ENCODE data around the gene RPP25.

Gene RPP25

DNA sequence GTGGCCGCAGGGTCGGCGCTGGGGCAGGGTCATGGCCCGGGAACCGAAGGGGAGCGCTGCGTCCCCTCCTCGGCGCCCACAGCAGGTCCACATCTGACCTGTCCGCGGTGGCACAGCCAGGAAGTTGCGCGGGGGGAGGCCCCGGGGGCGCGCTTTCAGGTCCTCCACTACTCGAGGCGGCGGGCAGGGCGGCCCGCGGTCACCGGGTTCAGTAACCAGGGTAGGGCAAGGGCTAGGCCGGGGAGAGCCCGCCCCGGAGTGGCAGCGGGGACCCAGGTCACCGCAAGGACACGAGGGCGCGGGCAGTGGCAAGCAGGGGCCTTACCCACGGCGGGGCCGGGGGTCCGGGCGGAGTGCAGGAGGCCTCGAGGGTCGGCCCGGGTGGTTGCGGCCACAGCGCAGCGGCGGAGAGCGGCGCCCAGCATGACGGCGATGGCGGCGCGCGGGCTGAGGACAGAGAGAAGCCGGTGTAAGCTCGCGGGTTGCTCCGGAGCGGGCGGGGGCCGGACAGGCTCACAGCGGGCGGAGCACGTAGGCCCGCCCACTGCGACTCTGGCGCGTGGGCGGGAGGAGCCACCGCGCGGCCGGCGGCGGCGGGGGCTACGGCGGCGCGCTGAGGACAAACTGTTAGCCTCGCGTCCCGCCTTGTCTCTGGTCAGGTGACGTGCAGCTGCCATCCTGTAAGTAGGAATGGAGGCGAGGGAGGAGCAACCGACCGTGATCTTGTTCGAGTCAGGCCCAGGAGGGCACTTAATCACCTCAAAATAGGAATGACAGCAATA lies 18.8 kb downstream of the RPP25 start, which contains the start of gene COX5A:
TSS of gene COX5A (minus strand) at position 484 of the 782 bp plus-strand sequence. CDS start at position 425, 59 bp downstream.
- peaks cover 7% of the 10 kb centered on the region for H3K4me1 ChIP-seq (ENCODE audit: control insufficient read depth, insufficient read depth, low read length)
- H3K27ac ChIP-seq (ENCODE audit: extremely low read depth, low read depth, low read length): peak within 1 kb of the TSS; percentile 94
- peak within 1 kb of the TSS; percentile 87 for H3K4me3 ChIP-seq (ENCODE audit: low read depth, low read length)
- ChIA-PET POLR2A (interaction anchor here (0.6 to 3.3 kb wide), 19 partner anchors 10 to 264 kb away, joined by 3 to 25 read pairs (median 4); partner anchors contain the start of genes C15orf39, FAM219B, MPI and PPCDC), CTCF (interaction anchor here (0.6 to 2.1 kb wide), 5 partner anchors 13 to 190 kb away, joined by 3 to 13 read pairs (median 4); no protein-coding TSS in a partner anchor)
- peaks cover 3 to 18% of the 10 kb centered on the region in 2 experiments; a peak in 2 of 3 replicates for H3K36me3 ChIP-seq (ENCODE audit: control insufficient read depth in 2 of 2, insufficient read depth in 1 of 2, low read length in 2 of 2)
- H3K9me3 ChIP-seq (ENCODE audit: control insufficient read depth, insufficient read depth, low read depth, low read length): no peaks in the 10 kb centered on the region
- TF ChIP-seq ZNF776 (tag by site-specific recombination; IDR thresholded peaks at IDR 0.05; ENCODE audit: borderline replicate concordance) (no peak), ZNF146 (tag by site-specific recombination; IDR thresholded peaks at IDR 0.05) (no peak), ZNF354C (tag by site-specific recombination; IDR thresholded peaks at IDR 0.05; ENCODE audit: borderline replicate concordance, low read depth) (no peak), ZNF560 (tag by site-specific recombination; IDR thresholded peaks at IDR 0.05; ENCODE audit: borderline replicate concordance) (no peak), KLF8 (tag by site-specific recombination; IDR thresholded peaks at IDR 0.05) (peak; percentile 93; the same call in 1 of the 2 replicates), ZNF114 (tag by site-specific recombination; IDR thresholded peaks at IDR 0.05) (no peak), ZNF600 (tag by site-specific recombination; IDR thresholded peaks at IDR 0.05) (peak; percentile 90), ZFP3 (tag by site-specific recombination; IDR thresholded peaks at IDR 0.05; ENCODE audit: low read depth) (no peak), SP7 (tag by site-specific recombination; IDR thresholded peaks at IDR 0.05) (peak; percentile 27), ZNF76 (tag by site-specific recombination; IDR thresholded peaks at IDR 0.05; ENCODE audit: borderline replicate concordance, low read depth) (peak; percentile 31; the same call in 1 of the 2 replicates), ZNF292 (tag by site-specific recombination; IDR thresholded peaks at IDR 0.05; ENCODE audit: borderline replicate concordance, low read depth) (peak; percentile 31; the same call in 1 of the 2 replicates), ZNF223 (tag by site-specific recombination; IDR thresholded peaks at IDR 0.05) (peak; percentile 30; the same call in 1 of the 2 replicates), ZNF426 (tag by site-specific recombination; IDR thresholded peaks at IDR 0.05) (no peak), ZNF610 (tag by site-specific recombination; IDR thresholded peaks at IDR 0.05; ENCODE audit: borderline replicate concordance) (no peak; the same call in 1 of the 2 replicates), ZNF670 (tag by site-specific recombination; IDR thresholded peaks at IDR 0.05; ENCODE audit: low read depth) (no peak), ZNF792 (tag by site-specific recombination; IDR thresholded peaks at IDR 0.05) (0 out of 2 replicates have a peak, but pooled peaks have one; percentile 25), ZNF391 (tag by site-specific recombination; IDR thresholded peaks at IDR 0.05; ENCODE audit: borderline replicate concordance, low read depth) (peak; percentile 49; the same call in 1 of the 2 replicates), ZNF2 (tag by site-specific recombination; IDR thresholded peaks at IDR 0.05) (peak; percentile 79)
- TF ChIP-seq, protein P1, sequence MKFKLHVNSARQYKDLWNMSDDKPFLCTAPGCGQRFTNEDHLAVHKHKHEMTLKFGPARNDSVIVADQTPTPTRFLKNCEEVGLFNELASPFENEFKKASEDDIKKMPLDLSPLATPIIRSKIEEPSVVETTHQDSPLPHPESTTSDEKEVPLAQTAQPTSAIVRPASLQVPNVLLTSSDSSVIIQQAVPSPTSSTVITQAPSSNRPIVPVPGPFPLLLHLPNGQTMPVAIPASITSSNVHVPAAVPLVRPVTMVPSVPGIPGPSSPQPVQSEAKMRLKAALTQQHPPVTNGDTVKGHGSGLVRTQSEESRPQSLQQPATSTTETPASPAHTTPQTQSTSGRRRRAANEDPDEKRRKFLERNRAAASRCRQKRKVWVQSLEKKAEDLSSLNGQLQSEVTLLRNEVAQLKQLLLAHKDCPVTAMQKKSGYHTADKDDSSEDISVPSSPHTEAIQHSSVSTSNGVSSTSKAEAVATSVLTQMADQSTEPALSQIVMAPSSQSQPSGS (tag by site-specific recombination; IDR thresholded peaks at IDR 0.05; ENCODE audit: low read depth): peak; percentile 41; the same call in 1 of the 2 replicates
- TF ChIP-seq, protein P2, sequence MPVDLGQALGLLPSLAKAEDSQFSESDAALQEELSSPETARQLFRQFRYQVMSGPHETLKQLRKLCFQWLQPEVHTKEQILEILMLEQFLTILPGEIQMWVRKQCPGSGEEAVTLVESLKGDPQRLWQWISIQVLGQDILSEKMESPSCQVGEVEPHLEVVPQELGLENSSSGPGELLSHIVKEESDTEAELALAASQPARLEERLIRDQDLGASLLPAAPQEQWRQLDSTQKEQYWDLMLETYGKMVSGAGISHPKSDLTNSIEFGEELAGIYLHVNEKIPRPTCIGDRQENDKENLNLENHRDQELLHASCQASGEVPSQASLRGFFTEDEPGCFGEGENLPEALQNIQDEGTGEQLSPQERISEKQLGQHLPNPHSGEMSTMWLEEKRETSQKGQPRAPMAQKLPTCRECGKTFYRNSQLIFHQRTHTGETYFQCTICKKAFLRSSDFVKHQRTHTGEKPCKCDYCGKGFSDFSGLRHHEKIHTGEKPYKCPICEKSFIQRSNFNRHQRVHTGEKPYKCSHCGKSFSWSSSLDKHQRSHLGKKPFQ (tag by site-specific recombination; IDR thresholded peaks at IDR 0.05): no peak
- TF ChIP-seq, protein P3, sequence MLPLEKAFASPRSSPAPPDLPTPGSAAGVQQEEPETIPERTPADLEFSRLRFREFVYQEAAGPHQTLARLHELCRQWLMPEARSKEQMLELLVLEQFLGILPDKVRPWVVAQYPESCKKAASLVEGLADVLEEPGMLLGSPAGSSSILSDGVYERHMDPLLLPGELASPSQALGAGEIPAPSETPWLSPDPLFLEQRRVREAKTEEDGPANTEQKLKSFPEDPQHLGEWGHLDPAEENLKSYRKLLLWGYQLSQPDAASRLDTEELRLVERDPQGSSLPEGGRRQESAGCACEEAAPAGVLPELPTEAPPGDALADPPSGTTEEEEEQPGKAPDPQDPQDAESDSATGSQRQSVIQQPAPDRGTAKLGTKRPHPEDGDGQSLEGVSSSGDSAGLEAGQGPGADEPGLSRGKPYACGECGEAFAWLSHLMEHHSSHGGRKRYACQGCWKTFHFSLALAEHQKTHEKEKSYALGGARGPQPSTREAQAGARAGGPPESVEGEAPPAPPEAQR (tag by site-specific recombination; IDR thresholded peaks at IDR 0.05): no peak; the same call in 1 of the 2 replicates
- TF ChIP-seq, protein P4, sequence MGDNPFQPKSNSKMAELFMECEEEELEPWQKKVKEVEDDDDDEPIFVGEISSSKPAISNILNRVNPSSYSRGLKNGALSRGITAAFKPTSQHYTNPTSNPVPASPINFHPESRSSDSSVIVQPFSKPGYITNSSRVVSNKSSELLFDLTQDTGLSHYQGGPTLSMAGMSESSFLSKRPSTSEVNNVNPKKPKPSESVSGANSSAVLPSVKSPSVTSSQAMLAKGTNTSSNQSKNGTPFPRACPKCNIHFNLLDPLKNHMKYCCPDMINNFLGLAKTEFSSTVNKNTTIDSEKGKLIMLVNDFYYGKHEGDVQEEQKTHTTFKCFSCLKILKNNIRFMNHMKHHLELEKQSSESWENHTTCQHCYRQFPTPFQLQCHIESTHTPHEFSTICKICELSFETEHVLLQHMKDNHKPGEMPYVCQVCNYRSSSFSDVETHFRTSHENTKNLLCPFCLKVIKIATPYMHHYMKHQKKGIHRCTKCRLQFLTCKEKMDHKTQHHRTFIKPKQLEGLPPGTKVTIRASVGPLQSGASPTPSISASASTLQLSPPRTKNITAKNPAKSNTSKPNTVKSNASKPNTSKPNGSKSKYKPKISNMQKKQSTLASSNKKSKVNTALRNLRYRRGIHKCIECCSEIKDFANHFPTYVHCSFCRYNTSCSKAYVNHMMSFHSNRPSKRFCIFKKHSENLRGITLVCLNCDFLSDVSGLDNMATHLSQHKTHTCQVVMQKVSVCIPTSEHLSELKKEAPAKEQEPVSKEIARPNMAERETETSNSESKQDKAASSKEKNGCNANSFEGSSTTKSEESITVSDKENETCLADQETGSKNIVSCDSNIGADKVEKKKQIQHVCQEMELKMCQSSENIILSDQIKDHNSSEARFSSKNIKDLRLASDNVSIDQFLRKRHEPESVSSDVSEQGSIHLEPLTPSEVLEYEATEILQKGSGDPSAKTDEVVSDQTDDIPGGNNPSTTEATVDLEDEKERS (tag by site-specific recombination; IDR thresholded peaks at IDR 0.05): no peak
- TF ChIP-seq, protein P5, sequence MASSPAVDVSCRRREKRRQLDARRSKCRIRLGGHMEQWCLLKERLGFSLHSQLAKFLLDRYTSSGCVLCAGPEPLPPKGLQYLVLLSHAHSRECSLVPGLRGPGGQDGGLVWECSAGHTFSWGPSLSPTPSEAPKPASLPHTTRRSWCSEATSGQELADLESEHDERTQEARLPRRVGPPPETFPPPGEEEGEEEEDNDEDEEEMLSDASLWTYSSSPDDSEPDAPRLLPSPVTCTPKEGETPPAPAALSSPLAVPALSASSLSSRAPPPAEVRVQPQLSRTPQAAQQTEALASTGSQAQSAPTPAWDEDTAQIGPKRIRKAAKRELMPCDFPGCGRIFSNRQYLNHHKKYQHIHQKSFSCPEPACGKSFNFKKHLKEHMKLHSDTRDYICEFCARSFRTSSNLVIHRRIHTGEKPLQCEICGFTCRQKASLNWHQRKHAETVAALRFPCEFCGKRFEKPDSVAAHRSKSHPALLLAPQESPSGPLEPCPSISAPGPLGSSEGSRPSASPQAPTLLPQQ (tag by site-specific recombination; IDR thresholded peaks at IDR 0.05): peak; percentile 79
- TF ChIP-seq, protein P6, sequence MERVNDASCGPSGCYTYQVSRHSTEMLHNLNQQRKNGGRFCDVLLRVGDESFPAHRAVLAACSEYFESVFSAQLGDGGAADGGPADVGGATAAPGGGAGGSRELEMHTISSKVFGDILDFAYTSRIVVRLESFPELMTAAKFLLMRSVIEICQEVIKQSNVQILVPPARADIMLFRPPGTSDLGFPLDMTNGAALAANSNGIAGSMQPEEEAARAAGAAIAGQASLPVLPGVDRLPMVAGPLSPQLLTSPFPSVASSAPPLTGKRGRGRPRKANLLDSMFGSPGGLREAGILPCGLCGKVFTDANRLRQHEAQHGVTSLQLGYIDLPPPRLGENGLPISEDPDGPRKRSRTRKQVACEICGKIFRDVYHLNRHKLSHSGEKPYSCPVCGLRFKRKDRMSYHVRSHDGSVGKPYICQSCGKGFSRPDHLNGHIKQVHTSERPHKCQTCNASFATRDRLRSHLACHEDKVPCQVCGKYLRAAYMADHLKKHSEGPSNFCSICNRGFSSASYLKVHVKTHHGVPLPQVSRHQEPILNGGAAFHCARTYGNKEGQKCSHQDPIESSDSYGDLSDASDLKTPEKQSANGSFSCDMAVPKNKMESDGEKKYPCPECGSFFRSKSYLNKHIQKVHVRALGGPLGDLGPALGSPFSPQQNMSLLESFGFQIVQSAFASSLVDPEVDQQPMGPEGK (tag by site-specific recombination; IDR thresholded peaks at IDR 0.05): peak; percentile 91

All from HEK293 (cell line).